A549 (cell line): ENCODE results near the gene MAGED2.

Experiments
- HMGXB4 ChIP-seq: fragments of 250-450 bp; sonication (Bioruptor Pico); IDR thresholded peaks from 2 replicates; pipeline ENCODE4 v1.5.0; 2021; ENCODE audit warnings: mild to moderate bottlenecking, moderate library complexity, borderline replicate concordance
- HOXA7 ChIP-seq: fragments of 250-450 bp; sonication (Bioruptor Pico); IDR thresholded peaks from 2 replicates; pipeline ENCODE4 v1.5.0; 2020; ENCODE audit warnings: mild to moderate bottlenecking, moderate library complexity
- MYC ChIP-seq: IDR thresholded peaks from 2 replicates; pipeline ENCODE4 v1.6.1; 2012; ENCODE audit warnings: mild to moderate bottlenecking, inconsistent platforms, low read length, improper control_type of control experiment, borderline replicate concordance
- POLR2A ChIP-seq: IDR thresholded peaks from 2 replicates; pipeline ENCODE4 v1.6.1; 2012; ENCODE audit warnings: mild to moderate bottlenecking, low read length
- TP53 ChIP-seq: fragments of 250-450 bp; sonication (Bioruptor Pico); IDR thresholded peaks from 2 replicates; pipeline ENCODE4 v1.5.0; 2021; ENCODE audit warnings: mild to moderate bottlenecking, moderate library complexity
- TF ChIP-seq, protein P1 (sequence below): fragments of >200 bp; sonication (Bioruptor Twin); formaldehyde crosslinking; IDR thresholded peaks from 3 replicates; pipeline ENCODE4 v1.6.1; 2016
- TF ChIP-seq, protein P2 (sequence below): fragments of >200 bp; sonication (Bioruptor Twin); formaldehyde crosslinking; IDR thresholded peaks from 3 replicates; pipeline ENCODE4 v1.5.1; 2016
- TF ChIP-seq, protein P3 (sequence below): IDR thresholded peaks from 2 replicates; pipeline ENCODE4 v1.6.1; 2012
- TF ChIP-seq, protein P4 (sequence below): fragments of 200-600 bp; sonication (generic); IDR thresholded peaks from 2 replicates; pipeline ENCODE4 v1.6.1; 2016; ENCODE audit warnings: antibody characterized with exemption, mild to moderate bottlenecking, moderate library complexity

DNA sequence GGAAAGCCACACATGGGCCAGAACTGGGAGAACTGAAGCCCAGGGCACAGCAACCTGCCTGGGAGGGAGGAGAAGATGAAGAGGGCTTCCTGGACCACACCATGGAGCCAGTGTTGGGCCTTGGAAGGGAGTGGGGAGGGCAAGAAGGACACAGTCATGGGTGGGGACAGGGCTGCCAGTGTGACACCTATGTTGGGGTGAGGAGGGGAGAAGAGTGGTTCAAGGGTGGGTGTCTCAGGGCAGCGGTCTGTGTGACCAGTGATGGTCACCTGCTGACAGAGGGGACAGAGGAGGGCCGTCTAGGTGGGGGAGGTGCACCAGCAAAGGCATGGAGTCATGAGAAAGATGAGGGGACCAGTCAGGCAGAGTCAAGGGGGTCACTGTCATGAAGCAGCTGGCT, 13.8 kb downstream of the MAGED2 start:
- TF ChIP-seq, protein P1, sequence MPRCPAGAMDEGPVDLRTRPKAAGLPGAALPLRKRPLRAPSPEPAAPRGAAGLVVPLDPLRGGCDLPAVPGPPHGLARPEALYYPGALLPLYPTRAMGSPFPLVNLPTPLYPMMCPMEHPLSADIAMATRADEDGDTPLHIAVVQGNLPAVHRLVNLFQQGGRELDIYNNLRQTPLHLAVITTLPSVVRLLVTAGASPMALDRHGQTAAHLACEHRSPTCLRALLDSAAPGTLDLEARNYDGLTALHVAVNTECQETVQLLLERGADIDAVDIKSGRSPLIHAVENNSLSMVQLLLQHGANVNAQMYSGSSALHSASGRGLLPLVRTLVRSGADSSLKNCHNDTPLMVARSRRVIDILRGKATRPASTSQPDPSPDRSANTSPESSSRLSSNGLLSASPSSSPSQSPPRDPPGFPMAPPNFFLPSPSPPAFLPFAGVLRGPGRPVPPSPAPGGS, result no peak
- TF ChIP-seq, protein P2, sequence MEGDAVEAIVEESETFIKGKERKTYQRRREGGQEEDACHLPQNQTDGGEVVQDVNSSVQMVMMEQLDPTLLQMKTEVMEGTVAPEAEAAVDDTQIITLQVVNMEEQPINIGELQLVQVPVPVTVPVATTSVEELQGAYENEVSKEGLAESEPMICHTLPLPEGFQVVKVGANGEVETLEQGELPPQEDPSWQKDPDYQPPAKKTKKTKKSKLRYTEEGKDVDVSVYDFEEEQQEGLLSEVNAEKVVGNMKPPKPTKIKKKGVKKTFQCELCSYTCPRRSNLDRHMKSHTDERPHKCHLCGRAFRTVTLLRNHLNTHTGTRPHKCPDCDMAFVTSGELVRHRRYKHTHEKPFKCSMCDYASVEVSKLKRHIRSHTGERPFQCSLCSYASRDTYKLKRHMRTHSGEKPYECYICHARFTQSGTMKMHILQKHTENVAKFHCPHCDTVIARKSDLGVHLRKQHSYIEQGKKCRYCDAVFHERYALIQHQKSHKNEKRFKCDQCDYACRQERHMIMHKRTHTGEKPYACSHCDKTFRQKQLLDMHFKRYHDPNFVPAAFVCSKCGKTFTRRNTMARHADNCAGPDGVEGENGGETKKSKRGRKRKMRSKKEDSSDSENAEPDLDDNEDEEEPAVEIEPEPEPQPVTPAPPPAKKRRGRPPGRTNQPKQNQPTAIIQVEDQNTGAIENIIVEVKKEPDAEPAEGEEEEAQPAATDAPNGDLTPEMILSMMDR, result no peak
- TF ChIP-seq POLR2A (no peak), MYC (no peak), HMGXB4 (CRISPR knock-in tag) (no peak), TP53 (CRISPR knock-in tag) (no peak), HOXA7 (CRISPR knock-in tag) (no peak)
- TF ChIP-seq, protein P3, sequence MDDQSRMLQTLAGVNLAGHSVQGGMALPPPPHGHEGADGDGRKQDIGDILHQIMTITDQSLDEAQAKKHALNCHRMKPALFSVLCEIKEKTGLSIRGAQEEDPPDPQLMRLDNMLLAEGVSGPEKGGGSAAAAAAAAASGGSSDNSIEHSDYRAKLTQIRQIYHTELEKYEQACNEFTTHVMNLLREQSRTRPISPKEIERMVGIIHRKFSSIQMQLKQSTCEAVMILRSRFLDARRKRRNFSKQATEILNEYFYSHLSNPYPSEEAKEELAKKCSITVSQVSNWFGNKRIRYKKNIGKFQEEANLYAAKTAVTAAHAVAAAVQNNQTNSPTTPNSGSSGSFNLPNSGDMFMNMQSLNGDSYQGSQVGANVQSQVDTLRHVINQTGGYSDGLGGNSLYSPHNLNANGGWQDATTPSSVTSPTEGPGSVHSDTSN, result no peak
- TF ChIP-seq, protein P4, sequence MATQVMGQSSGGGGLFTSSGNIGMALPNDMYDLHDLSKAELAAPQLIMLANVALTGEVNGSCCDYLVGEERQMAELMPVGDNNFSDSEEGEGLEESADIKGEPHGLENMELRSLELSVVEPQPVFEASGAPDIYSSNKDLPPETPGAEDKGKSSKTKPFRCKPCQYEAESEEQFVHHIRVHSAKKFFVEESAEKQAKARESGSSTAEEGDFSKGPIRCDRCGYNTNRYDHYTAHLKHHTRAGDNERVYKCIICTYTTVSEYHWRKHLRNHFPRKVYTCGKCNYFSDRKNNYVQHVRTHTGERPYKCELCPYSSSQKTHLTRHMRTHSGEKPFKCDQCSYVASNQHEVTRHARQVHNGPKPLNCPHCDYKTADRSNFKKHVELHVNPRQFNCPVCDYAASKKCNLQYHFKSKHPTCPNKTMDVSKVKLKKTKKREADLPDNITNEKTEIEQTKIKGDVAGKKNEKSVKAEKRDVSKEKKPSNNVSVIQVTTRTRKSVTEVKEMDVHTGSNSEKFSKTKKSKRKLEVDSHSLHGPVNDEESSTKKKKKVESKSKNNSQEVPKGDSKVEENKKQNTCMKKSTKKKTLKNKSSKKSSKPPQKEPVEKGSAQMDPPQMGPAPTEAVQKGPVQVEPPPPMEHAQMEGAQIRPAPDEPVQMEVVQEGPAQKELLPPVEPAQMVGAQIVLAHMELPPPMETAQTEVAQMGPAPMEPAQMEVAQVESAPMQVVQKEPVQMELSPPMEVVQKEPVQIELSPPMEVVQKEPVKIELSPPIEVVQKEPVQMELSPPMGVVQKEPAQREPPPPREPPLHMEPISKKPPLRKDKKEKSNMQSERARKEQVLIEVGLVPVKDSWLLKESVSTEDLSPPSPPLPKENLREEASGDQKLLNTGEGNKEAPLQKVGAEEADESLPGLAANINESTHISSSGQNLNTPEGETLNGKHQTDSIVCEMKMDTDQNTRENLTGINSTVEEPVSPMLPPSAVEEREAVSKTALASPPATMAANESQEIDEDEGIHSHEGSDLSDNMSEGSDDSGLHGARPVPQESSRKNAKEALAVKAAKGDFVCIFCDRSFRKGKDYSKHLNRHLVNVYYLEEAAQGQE, result no peak
